Activated T-cell treated with anti-CD3 and anti-CD28 coated beads, Interleukin-2, amount 50 U/mL, for 72 hours (primary cell): ENCODE data around the gene FAM53B. TPM values are rescaled to one million over a fixed set of nuclear protein-coding genes. Genes with fewer than 3 reads are reported as not detected.

Source experiments
- ATAC-seq, 2 donors: fragments of 150-1000 bp; cut with Tn5 transposase; replicated peaks in 1 of 2; 2 replicates each; pipeline ENCODE4 v1.10.0; 2021; ENCODE audit warnings: moderate library complexity in 2 of 2, mild to moderate bottlenecking in 1 of 2
- DNase-seq, 2 donors: peaks; one replicate each; pipeline ENCODE4 v3.0.0; 2021 to 2022; ENCODE audit warnings: mixed read lengths in 1 of 2
- H3K27ac Mint-ChIP-seq: one replicate; pipeline ENCODE4 v1.8.0; 2022; ENCODE audit warnings: mild to moderate bottlenecking, moderate library complexity, mixed read lengths
- H3K27me3 Mint-ChIP-seq: one replicate; pipeline ENCODE4 v1.8.0; 2022; ENCODE audit warnings: low read depth, mixed read lengths
- H3K36me3 Mint-ChIP-seq, 2 donors: one replicate each; pipeline ENCODE4 v1.8.0; 2022; ENCODE audit warnings: mixed read lengths in 2 of 2, mild to moderate bottlenecking in 1 of 2; ENCODE audit not compliant: insufficient read depth in 2 of 2
- H3K4me1 Mint-ChIP-seq: one replicate; pipeline ENCODE4 v1.8.0; 2022; ENCODE audit warnings: low read depth, mixed read lengths
- H3K4me3 Mint-ChIP-seq, 2 donors: one replicate each; pipeline ENCODE4 v1.8.0; 2022; ENCODE audit warnings: mild to moderate bottlenecking in 2 of 2, mixed read lengths in 2 of 2, moderate library complexity in 2 of 2
- H3K9me3 Mint-ChIP-seq, 2 donors: one replicate each; pipeline ENCODE4 v1.8.0; 2022; ENCODE audit warnings: mixed read lengths in 2 of 2
- total RNA-seq, 2 donors: library from RNA; stranded (reverse); gene quantifications; one replicate each; pipeline ENCODE4 v1.2.3, GENCODE V29; 2022

FAM53B gene
- total RNA-seq, 2 donors from 2014 or later, result 30.0 to 37.7 TPM

DNA sequence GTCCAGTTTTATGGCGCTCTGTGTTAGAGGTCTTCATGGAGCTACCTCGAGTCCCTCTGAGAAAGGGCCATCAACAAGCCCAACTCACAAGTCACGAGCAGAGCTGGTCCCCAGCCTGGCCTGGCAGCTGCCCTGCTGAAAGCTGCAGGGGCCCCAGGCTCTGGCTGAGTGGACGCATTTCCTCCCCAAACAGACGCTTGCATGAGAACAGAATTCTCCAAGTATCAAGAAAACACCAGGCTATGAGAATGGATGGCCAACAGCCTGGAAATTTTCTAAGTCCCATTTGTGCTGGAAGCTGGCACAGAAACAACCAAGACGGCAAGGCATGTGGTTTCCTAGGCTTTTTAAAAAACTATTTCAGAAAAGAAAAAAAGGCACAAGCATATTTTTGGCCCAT is 114.8 kb downstream of the FAM53B start:
- peaks cover 12% of the 10 kb centered on the region for H3K27me3 Mint-ChIP-seq
- H3K27ac Mint-ChIP-seq, result peak overlapping the region; percentile 54
- H3K4me3 Mint-ChIP-seq, result no peak overlapping the region
- ATAC-seq, result no peak
- peaks cover 32% of the 10 kb centered on the region for H3K4me1 Mint-ChIP-seq
- DNase-seq, result no peak
- peaks cover 0 to 5% of the 10 kb centered on the region in 2 donors for H3K9me3 Mint-ChIP-seq
- H3K36me3 Mint-ChIP-seq, result peaks cover 4 to 6% of the 10 kb centered on the region in 2 donors

DNA sequence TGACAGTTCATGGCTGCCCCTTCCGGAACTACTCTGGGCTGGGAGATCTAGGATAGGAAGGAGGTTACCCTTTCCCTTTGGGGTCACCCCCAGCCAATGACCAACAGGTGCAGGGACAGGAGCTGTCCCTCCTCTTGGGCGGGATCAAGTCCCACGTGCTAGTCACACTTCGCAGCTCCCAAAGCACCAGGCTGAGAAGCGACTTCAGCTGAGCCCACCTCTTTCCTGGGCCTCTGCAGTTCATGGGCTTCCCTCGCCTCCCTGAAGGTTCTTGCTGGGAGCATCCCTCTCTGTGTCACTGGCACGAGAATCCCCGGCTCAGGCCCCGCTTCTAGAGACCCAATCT is 115.5 kb downstream of the FAM53B start:
- Mint-ChIP-seq H3K27me3 (peaks cover 12% of the 10 kb centered on the region), H3K4me3 (no peak overlapping the region), H3K36me3 (peaks cover 0 to 3% of the 10 kb centered on the region in 2 donors), H3K9me3 (peaks cover 0 to 2% of the 10 kb centered on the region in 2 donors), H3K4me1 (peaks cover 32% of the 10 kb centered on the region), H3K27ac (no peak overlapping the region)
- no peak for DNase-seq
- no peak for ATAC-seq

DNA sequence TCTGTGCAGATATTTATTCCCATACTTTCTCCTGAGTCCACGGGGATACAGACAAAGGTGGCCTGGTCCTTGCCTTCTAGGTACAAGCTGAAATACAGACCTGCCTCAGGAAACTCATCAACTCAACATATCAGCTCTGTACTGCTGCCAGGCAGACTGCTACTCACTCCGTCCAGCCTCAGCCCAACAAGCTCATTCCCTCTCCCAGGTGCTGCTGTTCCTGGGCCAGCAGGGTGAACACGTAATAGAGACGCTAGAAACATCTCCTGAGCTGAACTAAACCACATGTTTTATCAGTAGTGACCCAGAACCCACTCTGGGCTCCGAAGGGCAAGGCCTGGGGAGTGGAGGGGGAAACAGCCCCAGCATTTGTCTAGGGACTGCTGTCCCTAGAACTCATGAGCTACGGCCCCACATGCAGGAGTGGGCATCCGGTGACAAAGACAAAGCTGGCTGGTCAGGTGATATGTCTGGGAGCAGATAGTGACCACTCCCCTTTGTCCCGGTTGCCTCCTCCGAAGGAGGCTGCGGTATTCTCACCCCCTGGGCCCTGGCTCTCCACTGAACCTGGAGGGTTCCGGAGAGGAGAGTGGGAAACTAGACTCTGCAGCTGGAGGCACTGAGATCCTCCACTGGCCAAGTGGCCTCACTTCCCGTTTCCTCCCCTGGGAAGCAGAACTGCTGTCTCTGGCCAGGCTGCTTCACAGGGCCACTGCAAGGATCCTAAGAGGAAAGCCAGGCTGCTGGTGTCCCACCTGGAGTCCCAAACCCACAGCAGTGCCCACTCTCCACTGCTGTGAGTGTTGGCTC is 116.1 kb downstream of the FAM53B start:
- Mint-ChIP-seq H3K4me3 (peak overlapping the region in 1 of 2 donors; percentile 16), H3K4me1 (peaks cover 32% of the 10 kb centered on the region), H3K9me3 (no peaks in the 10 kb centered on the region), H3K27ac (no peak overlapping the region), H3K27me3 (peaks cover 12% of the 10 kb centered on the region), H3K36me3 (no peaks in the 10 kb centered on the region)
- no peak for DNase-seq
- no peak for ATAC-seq

DNA sequence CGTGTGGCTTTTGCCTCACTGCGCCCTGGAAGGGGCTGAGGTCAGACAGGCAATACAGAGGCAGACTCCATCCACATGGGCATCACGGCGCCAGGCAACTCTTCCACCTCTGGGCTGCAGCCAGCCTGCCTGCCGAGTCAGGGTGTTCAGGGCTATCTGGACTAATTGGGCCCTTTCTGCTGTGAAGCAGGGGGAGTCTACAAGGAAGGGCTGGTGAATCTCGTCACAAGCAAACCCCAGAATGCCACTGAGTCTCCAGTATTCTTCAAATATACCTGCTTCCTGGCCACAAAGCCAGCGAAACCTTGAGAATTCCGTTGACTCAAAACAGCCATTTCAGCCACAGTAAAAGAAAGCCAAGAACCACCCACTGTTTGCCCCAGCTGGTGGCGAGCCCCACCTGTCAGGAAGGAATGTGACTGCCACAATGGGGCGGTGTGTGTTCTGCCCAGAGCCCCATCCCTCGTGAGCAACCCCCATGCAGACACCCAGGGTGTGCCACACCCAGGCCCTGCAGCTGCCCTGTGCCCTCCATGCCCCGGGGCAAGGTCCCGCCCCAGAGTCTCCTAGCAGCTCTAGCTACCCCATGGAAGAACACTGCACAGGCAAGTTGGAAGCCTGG is 117.3 kb downstream of the FAM53B start:
- peaks cover 12% of the 10 kb centered on the region for H3K27me3 Mint-ChIP-seq
- no peaks in the 10 kb centered on the region for H3K36me3 Mint-ChIP-seq
- ATAC-seq (peak; percentile 83 to 87), DNase-seq (peak; percentile 54 to 65)
- H3K27ac Mint-ChIP-seq, result no peak overlapping the region
- no peaks in the 10 kb centered on the region for H3K9me3 Mint-ChIP-seq
- peaks cover 30% of the 10 kb centered on the region for H3K4me1 Mint-ChIP-seq
- H3K4me3 Mint-ChIP-seq, result peak overlapping the region; percentile 46 to 56

DNA sequence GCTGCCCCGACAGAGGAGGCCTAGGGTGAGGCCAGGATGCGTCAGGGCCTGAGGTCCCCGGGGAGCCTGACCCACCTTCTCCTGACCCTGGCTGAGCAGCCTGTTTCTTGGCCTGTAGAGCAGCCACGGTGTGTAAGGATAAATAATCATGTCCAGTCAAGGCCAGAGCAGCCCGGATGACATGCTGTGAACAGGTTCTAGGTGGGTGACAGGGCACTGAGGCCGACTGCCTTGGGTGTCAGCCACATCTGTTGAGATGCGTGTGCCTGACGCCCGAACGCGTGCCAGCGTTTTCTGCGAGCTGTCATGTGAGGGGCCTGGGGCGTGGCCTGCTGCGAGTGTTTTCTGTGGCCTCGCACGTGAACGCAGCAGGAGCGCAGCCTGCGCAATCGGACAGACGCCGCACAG is 118.3 kb downstream of the FAM53B start:
- DNase-seq (no peak), ATAC-seq (no peak)
- H3K27ac Mint-ChIP-seq, result no peak overlapping the region
- H3K27me3 Mint-ChIP-seq, result peaks cover 12% of the 10 kb centered on the region
- no peaks in the 10 kb centered on the region for H3K9me3 Mint-ChIP-seq
- no peak overlapping the region for H3K4me3 Mint-ChIP-seq
- no peaks in the 10 kb centered on the region for H3K36me3 Mint-ChIP-seq
- peaks cover 29% of the 10 kb centered on the region for H3K4me1 Mint-ChIP-seq

DNA sequence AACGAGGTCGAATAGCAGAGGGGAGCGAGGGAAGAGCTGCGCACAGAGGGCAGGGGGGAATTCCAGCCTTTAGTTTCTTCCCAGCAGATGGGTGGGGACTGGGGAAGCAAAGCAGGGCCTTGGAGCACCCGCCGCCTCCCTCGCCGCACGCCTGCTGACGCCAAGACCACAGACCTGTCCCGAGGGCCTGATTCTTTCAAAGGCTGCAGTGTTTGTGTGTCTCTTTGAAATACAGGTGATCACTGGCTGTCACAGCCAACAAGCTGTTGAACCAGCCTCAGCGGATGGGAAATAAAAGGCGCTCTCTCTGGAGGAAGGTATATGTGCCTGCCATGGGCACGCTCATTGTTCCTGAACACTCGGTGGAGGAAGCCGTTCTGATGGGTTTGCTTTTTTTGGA is 119.3 kb downstream of the FAM53B start:
- Mint-ChIP-seq H3K27ac (no peak overlapping the region), H3K4me3 (no peak overlapping the region), H3K4me1 (peaks cover 30% of the 10 kb centered on the region), H3K36me3 (no peaks in the 10 kb centered on the region), H3K27me3 (peaks cover 12% of the 10 kb centered on the region), H3K9me3 (no peaks in the 10 kb centered on the region)
- DNase-seq (no peak), ATAC-seq (no peak)

DNA sequence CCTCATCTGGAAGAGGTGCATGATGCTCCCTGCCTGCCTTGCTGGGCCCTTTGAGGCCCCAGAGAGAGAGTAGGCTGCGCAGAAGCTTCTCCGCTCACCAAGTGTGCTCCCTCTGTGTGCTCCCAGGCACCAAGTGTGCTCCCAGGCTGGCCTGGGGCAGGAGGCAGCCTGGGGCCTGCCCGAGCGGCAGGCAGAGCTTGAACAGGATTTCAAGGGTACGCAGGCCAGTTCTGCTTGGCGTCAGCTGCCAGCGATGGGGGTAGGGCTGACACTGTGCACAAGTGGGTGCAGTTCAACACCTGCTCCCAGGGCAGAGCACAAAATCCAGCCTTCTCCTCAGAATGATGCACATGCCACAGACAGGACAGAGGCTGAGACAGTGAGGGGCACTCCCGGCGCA is 119.7 kb downstream of the FAM53B start:
- H3K27ac Mint-ChIP-seq, result no peak overlapping the region
- H3K4me3 Mint-ChIP-seq, result no peak overlapping the region
- no peak for ATAC-seq
- peaks cover 32% of the 10 kb centered on the region for H3K4me1 Mint-ChIP-seq
- no peak for DNase-seq
- H3K36me3 Mint-ChIP-seq, result no peaks in the 10 kb centered on the region
- peaks cover 11% of the 10 kb centered on the region for H3K27me3 Mint-ChIP-seq
- no peaks in the 10 kb centered on the region for H3K9me3 Mint-ChIP-seq

DNA sequence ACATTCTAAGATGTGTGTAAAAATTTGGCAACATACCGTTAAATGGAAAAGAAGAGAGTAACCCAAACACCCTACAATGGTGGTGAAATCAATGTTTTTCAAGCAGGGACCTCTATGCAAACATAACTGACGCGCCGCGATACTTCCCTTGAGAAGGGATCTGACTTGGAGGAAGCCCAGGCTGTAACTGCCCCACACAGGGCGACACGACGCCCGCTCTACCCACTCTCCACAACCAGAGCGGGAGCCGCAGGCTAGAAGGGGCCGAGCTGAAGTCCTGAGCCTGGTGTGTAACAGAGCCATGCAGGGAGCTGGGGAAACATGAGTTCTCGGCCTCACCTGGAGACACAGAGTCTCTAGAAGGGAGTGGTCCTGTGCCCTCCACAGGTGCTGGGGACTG is 120.2 kb downstream of the FAM53B start:
- Mint-ChIP-seq H3K4me3 (no peak overlapping the region), H3K36me3 (no peaks in the 10 kb centered on the region), H3K4me1 (peaks cover 34% of the 10 kb centered on the region), H3K27me3 (peaks cover 6% of the 10 kb centered on the region), H3K27ac (no peak overlapping the region), H3K9me3 (no peaks in the 10 kb centered on the region)
- ATAC-seq, result no peak
- DNase-seq, result no peak

DNA sequence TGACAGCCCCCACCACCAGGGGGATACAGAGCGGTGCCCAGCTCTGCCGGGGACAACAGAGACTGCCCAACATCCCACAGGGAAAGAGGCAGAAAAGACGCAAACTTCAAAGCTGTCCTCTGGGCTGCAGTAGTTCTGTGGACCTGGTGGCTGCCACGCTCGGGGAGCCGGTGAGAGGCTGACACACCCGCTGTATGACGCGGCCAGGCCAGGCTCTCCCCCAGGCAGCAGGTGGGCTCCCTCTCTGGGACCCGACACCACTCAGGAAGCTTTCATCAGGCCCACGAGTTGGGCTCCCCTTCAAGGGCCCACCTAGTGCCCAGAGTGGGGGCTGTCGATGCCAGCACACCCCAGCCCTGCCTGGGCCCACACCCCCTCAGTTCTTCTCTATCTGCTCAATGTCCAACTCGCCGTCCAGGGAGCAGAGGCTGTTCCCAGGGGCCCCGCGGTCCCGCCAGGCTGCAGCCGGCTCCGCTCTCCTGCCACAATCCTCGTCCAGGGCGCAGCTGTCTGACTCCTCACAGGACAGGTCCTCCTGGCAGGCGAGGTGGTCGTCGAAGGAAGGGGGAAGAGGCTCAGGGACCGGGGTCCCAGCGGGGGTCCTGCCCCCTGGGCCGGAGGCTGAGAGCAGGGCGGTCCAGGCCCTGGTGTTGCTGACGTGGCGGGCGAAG is 121.2 kb downstream of the FAM53B start:
- DNase-seq (no peak), ATAC-seq (no peak)
- no peak overlapping the region for H3K27ac Mint-ChIP-seq
- H3K9me3 Mint-ChIP-seq, result no peaks in the 10 kb centered on the region
- H3K36me3 Mint-ChIP-seq, result no peaks in the 10 kb centered on the region
- H3K27me3 Mint-ChIP-seq, result peaks cover 5% of the 10 kb centered on the region
- peaks cover 31% of the 10 kb centered on the region for H3K4me1 Mint-ChIP-seq
- no peak overlapping the region for H3K4me3 Mint-ChIP-seq

DNA sequence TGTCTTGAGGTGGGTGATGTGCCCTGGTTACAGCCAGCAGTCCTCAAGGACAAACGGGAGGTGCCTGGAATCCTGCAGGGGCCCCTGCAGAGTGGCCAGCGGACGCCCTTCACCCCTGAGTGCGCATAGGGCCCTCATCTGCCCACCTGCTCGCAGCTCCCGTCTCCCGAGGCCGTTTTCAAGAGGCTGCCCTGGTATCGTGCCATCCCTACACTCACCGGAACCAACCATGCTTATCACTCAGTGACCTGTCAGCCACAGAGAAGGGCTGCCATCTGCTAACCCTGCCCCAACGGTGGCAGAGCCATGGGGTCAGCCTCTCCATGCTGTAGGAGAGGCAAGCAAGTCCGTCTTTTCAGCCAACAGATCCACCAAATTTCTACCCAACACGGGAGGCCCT is 122.0 kb downstream of the FAM53B start:
- H3K36me3 Mint-ChIP-seq, result no peaks in the 10 kb centered on the region
- ATAC-seq, result no peak
- H3K27me3 Mint-ChIP-seq, result peaks cover 5% of the 10 kb centered on the region
- no peak overlapping the region for H3K27ac Mint-ChIP-seq
- no peak for DNase-seq
- peaks cover 22% of the 10 kb centered on the region for H3K4me1 Mint-ChIP-seq
- H3K4me3 Mint-ChIP-seq, result no peak overlapping the region
- H3K9me3 Mint-ChIP-seq, result no peaks in the 10 kb centered on the region

DNA sequence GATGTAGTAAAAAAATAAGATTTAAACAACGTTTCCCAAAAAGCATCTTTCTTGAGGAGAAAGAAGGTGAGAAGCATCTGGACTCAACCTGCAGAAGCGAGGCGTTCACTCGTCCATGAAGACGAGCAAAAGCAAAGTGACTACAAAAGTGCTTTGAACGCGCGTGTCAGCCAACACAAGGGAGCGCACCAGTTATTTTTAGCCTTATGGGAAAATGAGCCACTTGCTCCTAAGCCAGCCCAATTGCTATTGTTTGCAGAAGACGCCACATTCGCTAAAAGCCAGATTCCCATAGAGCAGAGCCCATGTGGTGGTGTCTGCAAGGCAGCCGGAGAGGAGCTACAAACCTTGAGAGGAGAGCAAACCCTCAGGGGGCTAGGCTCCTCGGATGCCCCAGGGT is 122.5 kb downstream of the FAM53B start:
- Mint-ChIP-seq H3K9me3 (no peaks in the 10 kb centered on the region), H3K27me3 (peaks cover 5% of the 10 kb centered on the region), H3K27ac (no peak overlapping the region), H3K36me3 (no peaks in the 10 kb centered on the region), H3K4me1 (peaks cover 17% of the 10 kb centered on the region), H3K4me3 (no peak overlapping the region)
- ATAC-seq (no peak), DNase-seq (no peak)

DNA sequence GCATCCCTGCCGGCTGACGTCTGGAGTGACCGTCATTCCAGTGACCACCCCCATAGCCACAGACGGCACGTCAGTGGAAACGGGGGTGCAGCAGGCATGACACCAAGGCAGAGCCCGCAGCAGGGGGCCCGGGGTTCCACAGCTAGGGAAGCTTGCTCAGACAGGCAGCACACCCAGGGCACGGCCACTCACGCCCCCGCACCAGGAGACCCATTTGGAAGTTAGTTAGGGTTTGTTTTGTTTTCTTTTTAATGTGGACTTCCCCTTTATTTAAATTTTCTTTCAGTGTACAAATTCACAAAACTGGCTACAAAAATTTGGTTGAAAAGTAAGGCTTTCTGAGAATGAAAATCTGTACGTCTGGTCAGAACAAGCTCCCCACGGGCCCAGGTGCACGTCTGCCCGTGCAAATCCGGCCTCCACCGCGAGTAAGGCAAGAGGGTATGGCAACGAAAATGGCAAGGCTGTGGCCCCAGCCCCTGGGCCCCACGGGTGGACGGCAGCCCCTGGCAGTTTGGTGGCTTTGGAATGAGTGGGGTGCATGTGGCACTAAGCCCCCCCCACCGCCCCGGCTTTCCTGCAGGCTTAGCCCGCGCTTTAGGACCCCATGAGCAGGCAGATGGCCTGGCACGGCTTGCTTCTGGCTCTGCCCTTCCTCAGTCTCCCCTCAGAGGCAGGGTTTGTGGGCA is 124.2 kb downstream of the FAM53B start:
- Mint-ChIP-seq H3K27ac (no peak overlapping the region), H3K9me3 (no peaks in the 10 kb centered on the region), H3K27me3 (peaks cover under 1% of the 10 kb centered on the region), H3K4me3 (no peak overlapping the region), H3K36me3 (no peaks in the 10 kb centered on the region), H3K4me1 (peaks cover 20% of the 10 kb centered on the region)
- no peak for ATAC-seq
- DNase-seq, result no peak

DNA sequence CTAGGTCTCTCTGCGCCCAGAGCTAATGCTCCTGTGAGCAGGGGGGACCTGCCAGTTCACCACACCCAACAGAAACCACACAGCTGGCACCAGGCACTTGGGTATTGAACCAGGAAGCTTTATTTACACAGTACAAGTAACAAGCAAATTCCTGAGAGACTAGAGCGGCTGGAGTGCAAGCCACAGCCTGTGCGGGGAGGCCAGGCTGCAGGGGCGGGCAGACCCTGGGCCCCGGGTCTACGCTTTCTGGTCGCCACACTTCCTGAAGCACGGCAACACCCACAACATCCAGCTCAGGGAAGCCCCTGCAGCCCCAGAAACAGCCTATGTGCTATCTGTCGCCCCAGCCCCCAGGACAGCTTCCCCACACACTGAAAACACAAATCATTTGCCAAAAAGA is 125.0 kb downstream of the FAM53B start:
- DNase-seq (no peak), ATAC-seq (peak in 1 of 2 donors; percentile 4)
- H3K36me3 Mint-ChIP-seq, result no peaks in the 10 kb centered on the region
- peaks cover 27% of the 10 kb centered on the region for H3K4me1 Mint-ChIP-seq
- H3K9me3 Mint-ChIP-seq, result no peaks in the 10 kb centered on the region
- H3K27ac Mint-ChIP-seq, result no peak overlapping the region
- H3K4me3 Mint-ChIP-seq, result no peak overlapping the region
- no peaks in the 10 kb centered on the region for H3K27me3 Mint-ChIP-seq
